Esophagus muscularis mucosa (tissue), 4 donors: ENCODE measurements around the gene TBC1D13.

Experiments used
- CTCF ChIP-seq, 3 experiments: fragments of 200-600 bp in 2 of 3; fragments of 450-650 bp in 1 of 3; sonication (generic) in 2 of 3; IDR thresholded peaks; one replicate each; pipeline ENCODE4 v1.5.1; 2017 to 2019; ENCODE audit warnings: antibody characterized with exemption in 3 of 3, mild to moderate bottlenecking in 2 of 3, moderate library complexity in 1 of 3
- EP300 ChIP-seq: sonication (generic); formaldehyde crosslinking; IDR thresholded peaks from one replicate; pipeline ENCODE4 v1.6.1; 2017; ENCODE audit warnings: antibody characterized with exemption
- POLR2A ChIP-seq: fragments of 450-650 bp; IDR thresholded peaks from one replicate; pipeline ENCODE4 v1.6.1; 2017; ENCODE audit warnings: antibody characterized with exemption, moderate library complexity, mild to moderate bottlenecking, low read depth

- TF ChIP-seq CTCF (IDR thresholded peaks at IDR 0.05) (no peak), POLR2A (no peak), EP300 (no peak)
These were observed 22.8 kb downstream of the TBC1D13 start for GRCh38 chr9:128809831-128810230.
